Gastrocnemius medialis (tissue), 4 donors: ENCODE measurements around the gene COL4A1. TPM values are rescaled to one million over a fixed set of nuclear protein-coding genes. Genes with fewer than 3 reads are reported as not detected.
A peak's percentile ranks its signal among the peaks of the same experiment; 100 is the strongest.

ENCODE experiments used
- ATAC-seq, 2 donors: fragments of 150-250 bp; one replicate each; pipeline ENCODE4 v1.9.1; 2016
- DNase-seq, 2 donors: peaks; one replicate each; pipeline ENCODE4 v3.0.0-alpha.2; 2019
- H3K27ac ChIP-seq, 4 donors: fragments of 200-600 bp; sonication (generic); 1 replicate in 1 of 4; 2 replicates in 3 of 4; pipeline ENCODE4 v1.5.1; 2016 to 2018; ENCODE audit warnings: mild to moderate bottlenecking in 2 of 4, moderate library complexity in 1 of 4
- H3K27me3 ChIP-seq, 3 donors: fragments of 200-600 bp; sonication (generic) in 2 of 3; 1 replicate in 1 of 3; 2 replicates in 2 of 3; pipeline versions ENCODE4 v1.5.1 to v1.6.0; 2016 to 2019; ENCODE audit warnings: mild to moderate bottlenecking in 1 of 3, moderate library complexity in 1 of 3
- H3K36me3 ChIP-seq, 2 donors: fragments of 200-600 bp; sonication (generic) in 1 of 2; one replicate each; pipeline ENCODE4 v1.5.1; 2017 to 2018
- H3K4me1 ChIP-seq, 2 donors: fragments of 200-600 bp; sonication (generic) in 1 of 2; one replicate each; pipeline ENCODE4 v1.5.1; 2016 to 2017; ENCODE audit warnings: mild to moderate bottlenecking in 2 of 2
- H3K4me3 ChIP-seq, 4 donors: fragments of 200-600 bp; sonication (generic) in 3 of 4; 1 replicate in 1 of 4; 2 replicates in 3 of 4; pipeline ENCODE4 v1.5.1; 2016 to 2019; ENCODE audit warnings: mild to moderate bottlenecking in 2 of 4
- H3K9me3 ChIP-seq, 3 donors: fragments of 200-600 bp; sonication (generic) in 2 of 3; 1 replicate in 1 of 3; 2 replicates in 2 of 3; pipeline ENCODE4 v1.5.1; 2016 to 2019
- POLR2A ChIP-seq, 2 donors: fragments of 450-650 bp; IDR thresholded peaks; one replicate each; pipeline ENCODE4 v1.6.1; 2017; ENCODE audit warnings: antibody characterized with exemption in 2 of 2, mild to moderate bottlenecking in 2 of 2, moderate library complexity in 2 of 2
- in situ Hi-C, 4 donors: fragments of 200-750 bp; cut with MboI; loops; one replicate each; pipeline versions ENCODE4 v1.15.0 to v1.8.0; 2017; ENCODE audit warnings: low sequenced_read_pairs in 4 of 4
- intact Hi-C: fragments of 100-400 bp; cut with DNase I; formaldehyde crosslinking; loops from one replicate; pipeline ENCODE4 v1.15.1; 2023; ENCODE audit warnings: low total_unique reads
- total RNA-seq, 4 donors: library from RNA; depleted of rRNA; stranded (reverse); fragments of >200 nt; gene quantifications; one replicate each; pipeline versions ENCODE4 v1.1.0 to v1.2.3, GENCODE V29; 2016
- TF ChIP-seq, protein P1 (sequence below), 5 experiments: fragments of 450-650 bp in 3 of 5; fragments of 200-600 bp in 2 of 5; sonication (generic) in 2 of 5; IDR thresholded peaks in 4 of 5; conservative IDR thresholded peaks in 1 of 5; 1 replicate in 4 of 5; 2 replicates in 1 of 5; pipeline ENCODE4 v1.5.1; 2016 to 2019; ENCODE audit warnings: antibody characterized with exemption in 5 of 5, mild to moderate bottlenecking in 3 of 5, moderate library complexity in 3 of 5

COL4A1 gene
- total RNA-seq, 4 donors from 2014 or later = 60.5 to 127 (median 120) TPM

DNA sequence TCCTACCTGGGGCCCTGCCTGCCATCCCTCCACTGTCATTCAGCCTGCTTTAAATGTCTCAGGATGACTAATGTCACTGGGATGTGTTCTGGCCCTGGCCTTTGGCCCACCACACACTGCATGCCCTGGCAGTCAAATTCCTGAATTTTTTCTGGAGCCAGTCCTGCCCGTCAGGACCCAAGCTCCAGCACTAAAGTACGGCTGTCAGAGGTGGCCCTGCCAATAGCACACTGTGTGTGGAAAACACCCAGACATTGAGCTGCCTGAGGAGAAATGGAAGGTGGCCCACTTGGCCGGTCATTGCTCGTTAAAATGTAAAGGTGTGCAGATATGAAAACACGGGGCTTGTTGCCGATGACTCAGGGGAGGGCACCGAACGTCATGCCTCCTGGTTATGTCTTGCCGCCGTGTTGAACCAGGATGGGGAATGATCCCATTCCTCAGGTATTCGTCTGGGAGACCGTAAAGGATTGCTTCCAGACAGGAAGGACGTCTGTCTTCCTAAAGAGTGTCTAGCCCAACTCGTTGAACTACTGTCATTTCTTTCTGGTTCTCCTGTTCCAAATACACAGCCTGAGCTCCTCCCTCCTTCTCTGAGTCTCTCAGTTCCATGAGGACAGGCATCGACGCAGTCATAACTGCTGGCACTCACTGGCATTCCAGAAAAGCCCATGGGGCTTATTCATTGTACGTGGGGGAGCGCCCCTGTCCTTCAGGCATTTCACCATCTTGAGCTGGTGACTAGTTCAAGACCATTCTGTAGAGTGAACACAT, 40.8 kb upstream of the COL4A1 start:
- H3K9me3 ChIP-seq = no peaks in the 10 kb centered on the region
- intact Hi-C loops = loop anchor here (10.0 kb wide), 1 partner anchor 47 kb away; no protein-coding TSS in a partner anchor
- TF ChIP-seq, protein P1, sequence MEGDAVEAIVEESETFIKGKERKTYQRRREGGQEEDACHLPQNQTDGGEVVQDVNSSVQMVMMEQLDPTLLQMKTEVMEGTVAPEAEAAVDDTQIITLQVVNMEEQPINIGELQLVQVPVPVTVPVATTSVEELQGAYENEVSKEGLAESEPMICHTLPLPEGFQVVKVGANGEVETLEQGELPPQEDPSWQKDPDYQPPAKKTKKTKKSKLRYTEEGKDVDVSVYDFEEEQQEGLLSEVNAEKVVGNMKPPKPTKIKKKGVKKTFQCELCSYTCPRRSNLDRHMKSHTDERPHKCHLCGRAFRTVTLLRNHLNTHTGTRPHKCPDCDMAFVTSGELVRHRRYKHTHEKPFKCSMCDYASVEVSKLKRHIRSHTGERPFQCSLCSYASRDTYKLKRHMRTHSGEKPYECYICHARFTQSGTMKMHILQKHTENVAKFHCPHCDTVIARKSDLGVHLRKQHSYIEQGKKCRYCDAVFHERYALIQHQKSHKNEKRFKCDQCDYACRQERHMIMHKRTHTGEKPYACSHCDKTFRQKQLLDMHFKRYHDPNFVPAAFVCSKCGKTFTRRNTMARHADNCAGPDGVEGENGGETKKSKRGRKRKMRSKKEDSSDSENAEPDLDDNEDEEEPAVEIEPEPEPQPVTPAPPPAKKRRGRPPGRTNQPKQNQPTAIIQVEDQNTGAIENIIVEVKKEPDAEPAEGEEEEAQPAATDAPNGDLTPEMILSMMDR (IDR thresholded peaks at IDR 0.05 in 4 of 5, conservative IDR thresholded peaks at IDR 0.05 in 1 of 5) = no peak
- TF ChIP-seq POLR2A (IDR thresholded peaks at IDR 0.05) = no peak
- H3K36me3 ChIP-seq = no peaks in the 10 kb centered on the region
- no peak overlapping the region for H3K4me3 ChIP-seq
- in situ Hi-C loops = no loop called here
- DNase-seq (peak in 1 of 2 donors; percentile 55), ATAC-seq (peak; percentile 60 to 72)
- H3K27me3 ChIP-seq = no peaks in the 10 kb centered on the region
- peaks cover 16 to 35% of the 10 kb centered on the region in 2 donors for H3K4me1 ChIP-seq
- H3K27ac ChIP-seq = peak overlapping the region; percentile 50 to 68 (median 57)

DNA sequence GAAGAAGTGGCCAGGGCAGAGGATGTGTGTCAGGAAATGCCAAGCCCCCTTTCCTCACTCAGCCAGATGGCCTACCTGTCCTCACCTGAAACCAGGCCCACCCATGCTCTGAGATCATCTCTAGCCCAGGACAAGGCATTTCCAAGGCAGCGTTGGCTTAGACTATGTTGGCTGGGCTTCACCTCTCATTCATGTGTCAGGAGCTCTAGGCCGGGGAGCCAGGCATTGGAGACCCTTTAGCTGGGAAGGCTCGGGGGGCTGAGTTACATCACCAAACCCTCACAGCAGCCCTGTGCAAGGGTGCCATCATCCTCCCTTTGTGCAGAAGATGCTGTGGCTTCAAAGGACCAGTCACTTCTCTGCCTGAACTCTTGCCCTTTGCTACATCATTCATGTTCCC, 40.1 kb upstream of the COL4A1 start:
- Histone ChIP-seq H3K27ac (peak overlapping the region; percentile 50 to 68 (median 57)), H3K27me3 (no peaks in the 10 kb centered on the region), H3K36me3 (no peaks in the 10 kb centered on the region), H3K9me3 (no peaks in the 10 kb centered on the region), H3K4me3 (no peak overlapping the region), H3K4me1 (peaks cover 16 to 35% of the 10 kb centered on the region in 2 donors)
- DNase-seq (no peak), ATAC-seq (no peak)
- intact Hi-C loops (loop anchor here (10.0 kb wide), 1 partner anchor 48 kb away; no protein-coding TSS in a partner anchor), in situ Hi-C loops (no loop called here)
- TF ChIP-seq POLR2A (IDR thresholded peaks at IDR 0.05) = no peak
- TF ChIP-seq, protein P1 (IDR thresholded peaks at IDR 0.05 in 4 of 5, conservative IDR thresholded peaks at IDR 0.05 in 1 of 5) = no peak

DNA sequence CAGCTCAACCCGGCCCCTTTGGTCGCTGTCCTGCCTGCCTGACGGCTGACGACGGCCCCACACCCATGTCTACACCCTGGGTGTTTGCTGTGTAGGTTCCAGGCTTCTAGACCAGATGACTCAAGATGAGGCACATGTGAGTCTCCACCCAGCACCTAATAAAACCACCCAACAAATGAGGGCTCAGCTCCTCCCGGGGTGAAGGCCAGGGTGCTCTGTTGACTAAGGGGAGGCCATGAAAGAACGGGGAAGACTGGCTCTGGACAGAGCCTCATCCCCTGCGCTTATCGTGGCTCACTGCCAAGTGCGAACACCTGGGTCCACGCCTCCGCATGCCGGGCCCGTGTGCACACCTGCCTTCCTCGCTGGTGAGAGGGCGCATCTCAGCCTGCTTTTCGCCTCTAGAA, 39.7 kb upstream of the COL4A1 start:
- Histone ChIP-seq H3K36me3 (no peaks in the 10 kb centered on the region), H3K27ac (peak overlapping the region in 3 of 4 donors; percentile 50 to 68 (median 57)), H3K27me3 (no peaks in the 10 kb centered on the region), H3K4me1 (peaks cover 16 to 35% of the 10 kb centered on the region in 2 donors), H3K4me3 (no peak overlapping the region), H3K9me3 (no peaks in the 10 kb centered on the region)
- no peak for DNase-seq
- ATAC-seq = no peak
- in situ Hi-C loops (no loop called here), intact Hi-C loops (loop anchor here (10.0 kb wide), 1 partner anchor 48 kb away; no protein-coding TSS in a partner anchor)
- TF ChIP-seq, protein P1 (IDR thresholded peaks at IDR 0.05 in 4 of 5, conservative IDR thresholded peaks at IDR 0.05 in 1 of 5) = no peak
- no peak for TF ChIP-seq POLR2A (IDR thresholded peaks at IDR 0.05)

DNA sequence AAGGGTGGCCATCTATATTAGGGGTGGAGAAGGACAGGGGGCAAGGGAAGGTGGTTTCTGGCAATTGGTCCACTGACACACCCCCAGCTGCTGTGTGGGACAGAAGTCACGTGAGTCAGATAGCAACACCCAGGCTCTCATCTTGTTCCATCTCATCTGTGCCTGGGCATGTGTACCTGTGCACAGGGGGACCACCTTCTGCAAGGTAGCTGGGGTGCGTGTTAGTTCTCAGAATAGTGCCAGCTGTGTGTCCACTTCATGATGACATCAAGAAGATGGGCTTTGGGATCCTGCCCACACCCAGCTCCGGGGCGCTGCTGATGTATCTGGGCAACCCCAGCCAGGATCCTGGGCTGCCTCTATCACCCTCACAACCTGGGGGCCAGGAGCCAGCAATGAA, 38.7 kb upstream of the COL4A1 start:
- in situ Hi-C loops = no loop called here
- Histone ChIP-seq H3K27me3 (no peaks in the 10 kb centered on the region), H3K36me3 (no peaks in the 10 kb centered on the region), H3K9me3 (no peaks in the 10 kb centered on the region), H3K4me1 (peaks cover 16 to 40% of the 10 kb centered on the region in 2 donors), H3K27ac (no peak overlapping the region), H3K4me3 (no peak overlapping the region)
- DNase-seq (no peak), ATAC-seq (no peak)
- intact Hi-C loops = loop anchor here (10.0 kb wide), 1 partner anchor 49 kb away; no protein-coding TSS in a partner anchor
- TF ChIP-seq, protein P1 (IDR thresholded peaks at IDR 0.05 in 4 of 5, conservative IDR thresholded peaks at IDR 0.05 in 1 of 5) = no peak
- TF ChIP-seq POLR2A (IDR thresholded peaks at IDR 0.05) = no peak
